SK-N-SH (cell line): ENCODE results near the gene CEP131. TPM values are rescaled to one million over a fixed set of nuclear protein-coding genes. Genes with fewer than 3 reads are reported as not detected.

Experiments used
- CTCF ChIA-PET: fragments of 300-600, 350-600 bp; formaldehyde crosslinking; extraction: SDS; loops from one replicate; lab custom pipeline; 2021; lab: Yijun Ruan, JAX
- POLR2A ChIA-PET: fragments of 350-600 bp; sonication (Branson Sonifier 250); formaldehyde crosslinking; extraction: SDS; loops from one replicate; lab custom pipeline; 2020; ENCODE audit warnings: antibody characterized with exemption, inconsistent platforms; lab: Yijun Ruan, JAX
- DNase-seq: peaks from one replicate; pipeline ENCODE4 v3.0.0; 2012
- H2AFZ ChIP-seq: fragments of 200-600 bp; sonication (generic); 2 replicates; pipeline ENCODE4 v1.8.1; 2016; ENCODE audit warnings: antibody characterized with exemption, mild to moderate bottlenecking, low read depth
- H3F3A ChIP-seq: fragments of 200-600 bp; sonication (generic); replicated peaks from 2 replicates; pipeline ENCODE3; 2016; ENCODE audit warnings: antibody characterized with exemption, mild to moderate bottlenecking; ENCODE audit not compliant: insufficient read depth
- H3K27ac ChIP-seq, 2 experiments: fragments of 200-500 bp in 1 of 2; fragments of 200-600 bp in 1 of 2; sonication (Bioruptor generic) in 1 of 2; sonication (generic), shearing (Covaris generic) in 1 of 2; 2 replicates each; pipeline versions ENCODE4 v1.5.1 to v1.6.1; 2014 to 2016; ENCODE audit warnings: low read depth in 2 of 2, inconsistent platforms in 1 of 2, low read length in 1 of 2, mild to moderate bottlenecking in 1 of 2, mixed read lengths in 1 of 2
- H3K27me3 ChIP-seq: fragments of 200-600 bp; sonication (generic), shearing (Covaris generic); 2 replicates; pipeline ENCODE4 v1.6.1; 2016; ENCODE audit warnings: mixed run types; ENCODE audit not compliant: insufficient read depth
- H3K36me3 ChIP-seq, 2 experiments: fragments of 200-500 bp in 1 of 2; fragments of 200-600 bp in 1 of 2; sonication (Bioruptor generic) in 1 of 2; sonication (generic) in 1 of 2; replicated peaks in 1 of 2; 2 replicates each; pipeline versions ENCODE3 to v1.5.1; 2014 to 2016; ENCODE audit warnings: low read length in 1 of 2, mild to moderate bottlenecking in 1 of 2; ENCODE audit not compliant: insufficient read depth in 2 of 2, control insufficient read depth in 1 of 2
- H3K4me1 ChIP-seq, 2 experiments: fragments of 200-500 bp in 1 of 2; fragments of 200-600 bp in 1 of 2; sonication (Bioruptor generic) in 1 of 2; sonication (generic), shearing (Covaris generic) in 1 of 2; 2 replicates each; pipeline versions ENCODE4 v1.5.1 to v1.6.1; 2014 to 2016; ENCODE audit warnings: low read depth in 1 of 2, low read length in 1 of 2, mixed run types in 1 of 2; ENCODE audit not compliant: insufficient read depth in 2 of 2, control insufficient read depth in 1 of 2
- H3K4me2 ChIP-seq: fragments of 200-600 bp; sonication (generic), shearing (Covaris generic); 2 replicates; pipeline ENCODE4 v1.6.1; 2017; ENCODE audit warnings: mixed run types
- H3K4me3 ChIP-seq, 2 experiments: fragments of 200-500 bp in 1 of 2; fragments of 200-600 bp in 1 of 2; sonication (Bioruptor generic) in 1 of 2; sonication (generic), shearing (Covaris generic) in 1 of 2; 2 replicates each; pipeline versions ENCODE4 v1.5.1 to v1.8.1; 2014 to 2016; ENCODE audit warnings: low read depth in 2 of 2, inconsistent platforms in 1 of 2, low read length in 1 of 2, mild to moderate bottlenecking in 1 of 2, mixed read lengths in 1 of 2, moderate library complexity in 1 of 2
- H3K79me2 ChIP-seq: fragments of 200-600 bp; sonication (generic); 2 replicates; pipeline ENCODE4 v1.8.1; 2017; ENCODE audit warnings: mild to moderate bottlenecking; ENCODE audit not compliant: insufficient read depth
- H3K9ac ChIP-seq: fragments of 200-600 bp; sonication (generic); 2 replicates; pipeline ENCODE4 v1.6.1; 2017; ENCODE audit warnings: mixed run types
- H3K9me2 ChIP-seq: fragments of 200-600 bp; sonication (generic); 2 replicates; pipeline ENCODE4 v1.6.1; 2017; ENCODE audit warnings: mixed run types
- H3K9me3 ChIP-seq: fragments of 200-600 bp; sonication (generic); 2 replicates; pipeline ENCODE4 v1.6.1; 2017; ENCODE audit warnings: mixed run types, mild to moderate bottlenecking, moderate library complexity
- H4K20me1 ChIP-seq: fragments of 200-600 bp; sonication (generic); 2 replicates; pipeline ENCODE4 v1.6.1; 2017; ENCODE audit warnings: mild to moderate bottlenecking, mixed run types; ENCODE audit not compliant: insufficient read depth
- CHD2 ChIP-seq: fragments of 150-350 bp; IDR thresholded peaks from 2 replicates; pipeline ENCODE4 v1.6.1; 2018; ENCODE audit warnings: low read length; ENCODE audit not compliant: partially characterized antibody
- EP300 ChIP-seq, 2 experiments: IDR thresholded peaks; 2 replicates each; pipeline versions ENCODE4 v1.4.0 to v1.6.1; 2012; ENCODE audit warnings: borderline replicate concordance in 1 of 2, low read depth in 1 of 2, low read length in 1 of 2
- EZH2phosphoT487 ChIP-seq: fragments of 200-600 bp; sonication (generic); IDR thresholded peaks from 2 replicates; pipeline ENCODE4 v1.6.1; 2017; ENCODE audit warnings: low read depth, mixed run types, mild to moderate bottlenecking, antibody characterized with exemption, moderate library complexity, borderline replicate concordance
- FOSL2 ChIP-seq: IDR thresholded peaks from 2 replicates; pipeline ENCODE4 v1.4.0; 2012; ENCODE audit warnings: low read depth, mild to moderate bottlenecking, moderate library complexity, borderline replicate concordance
- FOXJ3 ChIP-seq: sonication (generic); formaldehyde crosslinking; IDR thresholded peaks from 2 replicates; pipeline ENCODE4 v1.5.1; 2020; ENCODE audit warnings: mild to moderate bottlenecking, missing genetic modification reagents
- FOXM1 ChIP-seq: IDR thresholded peaks from 2 replicates; pipeline ENCODE4 v1.4.0; 2012; ENCODE audit warnings: low read depth, mild to moderate bottlenecking
- GABPA ChIP-seq: IDR thresholded peaks from 2 replicates; pipeline ENCODE4 v1.4.0; 2012; ENCODE audit warnings: low read depth, mild to moderate bottlenecking
- MXI1 ChIP-seq: IDR thresholded peaks from 2 replicates; pipeline ENCODE4 v1.6.1; 2012; ENCODE audit warnings: mild to moderate bottlenecking, low read depth, low read length, improper control_type of control experiment
- RAD21 ChIP-seq: IDR thresholded peaks from 2 replicates; pipeline ENCODE4 v1.6.1; 2012; ENCODE audit warnings: mild to moderate bottlenecking, low read length
- RCOR1 ChIP-seq: fragments of 150-350 bp; IDR thresholded peaks from 2 replicates; pipeline ENCODE4 v1.6.1; 2017; ENCODE audit warnings: antibody characterized with exemption, low read length
- RXRA ChIP-seq: IDR thresholded peaks from 2 replicates; pipeline ENCODE4 v1.4.0; 2012; ENCODE audit warnings: low read depth, mild to moderate bottlenecking, borderline replicate concordance
- TCF12 ChIP-seq: IDR thresholded peaks from 2 replicates; pipeline ENCODE4 v1.4.0; 2012
- TEAD4 ChIP-seq: IDR thresholded peaks from 2 replicates; pipeline ENCODE4 v1.4.0; 2012; ENCODE audit warnings: mild to moderate bottlenecking, borderline replicate concordance; ENCODE audit not compliant: insufficient read depth
- YY1 ChIP-seq: IDR thresholded peaks from 2 replicates; pipeline ENCODE4 v1.4.0; 2012; ENCODE audit warnings: low read depth, mild to moderate bottlenecking
- WGBS: methylation state at CpG from one replicate; pipeline ENCODE4 v1.1.6; 2017; ENCODE audit warnings: low lambda C conversion rate; 5-methylcytosine and 5-hydroxymethylcytosine counted together
- polyA plus RNA-seq, 3 experiments: library from polyadenylated mRNA; depleted of rRNA; stranded (reverse); fragments of >200 nt; gene quantifications; 2 replicates each; pipeline ENCODE4 v1.2.3, GENCODE V29; 2012
- TF ChIP-seq, protein P1 (sequence below): fragments of 200-600 bp; sonication (generic); IDR thresholded peaks from 2 replicates; pipeline ENCODE4 v1.6.1; 2017; ENCODE audit warnings: antibody characterized with exemption, mild to moderate bottlenecking, moderate library complexity
- TF ChIP-seq, protein P2 (sequence below): fragments of 150-350 bp; IDR thresholded peaks from 2 replicates; pipeline ENCODE4 v1.6.1; 2017; ENCODE audit warnings: antibody characterized with exemption, low read length, low read depth, borderline replicate concordance
- TF ChIP-seq, protein P3 (sequence below): IDR thresholded peaks from 2 replicates; pipeline ENCODE4 v1.4.0; 2012; ENCODE audit warnings: low read depth, borderline replicate concordance
- TF ChIP-seq, protein P4 (sequence below): IDR thresholded peaks from 2 replicates; pipeline ENCODE4 v1.4.0; 2012; ENCODE audit warnings: low read depth
- TF ChIP-seq, protein P5 (sequence below): IDR thresholded peaks from 2 replicates; pipeline ENCODE4 v1.6.1; 2012; ENCODE audit warnings: mild to moderate bottlenecking, low read depth, low read length, moderate library complexity

Gene CEP131
- polyA plus RNA-seq, 1 of the 3 experiments (the other 2 are of a cell fraction) = 34.8 TPM

DNA sequence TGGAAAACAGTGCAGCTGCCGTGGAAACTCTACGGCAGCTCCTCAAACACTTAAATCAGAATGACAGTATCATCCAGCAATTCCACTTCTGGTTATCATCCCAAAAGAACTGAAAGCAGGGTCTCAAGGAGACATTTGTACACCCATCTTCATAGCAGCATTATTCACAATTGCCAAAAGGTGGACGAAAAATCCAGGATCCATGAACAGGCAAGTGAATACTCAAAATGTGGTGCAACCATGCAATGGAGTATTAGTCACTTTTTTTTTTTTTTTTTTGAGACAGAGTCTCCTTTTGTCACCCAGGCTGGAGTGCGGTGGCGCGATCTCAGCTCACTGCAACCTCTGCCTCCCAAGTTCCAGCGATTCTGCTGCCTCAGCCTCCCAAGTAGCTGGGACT, 46.1 kb downstream of the CEP131 start:
- H3K9me2 ChIP-seq = no peaks in the 10 kb centered on the region
- ChIA-PET POLR2A (no interaction called here), CTCF (interaction anchor here (1.4 to 3.2 kb wide), 3 partner anchors 24 to 35 kb away, joined by 3 to 11 read pairs (median 5); no protein-coding TSS in a partner anchor)
- TF ChIP-seq EZH2phosphoT487 = no peak
- TF ChIP-seq, protein P1, sequence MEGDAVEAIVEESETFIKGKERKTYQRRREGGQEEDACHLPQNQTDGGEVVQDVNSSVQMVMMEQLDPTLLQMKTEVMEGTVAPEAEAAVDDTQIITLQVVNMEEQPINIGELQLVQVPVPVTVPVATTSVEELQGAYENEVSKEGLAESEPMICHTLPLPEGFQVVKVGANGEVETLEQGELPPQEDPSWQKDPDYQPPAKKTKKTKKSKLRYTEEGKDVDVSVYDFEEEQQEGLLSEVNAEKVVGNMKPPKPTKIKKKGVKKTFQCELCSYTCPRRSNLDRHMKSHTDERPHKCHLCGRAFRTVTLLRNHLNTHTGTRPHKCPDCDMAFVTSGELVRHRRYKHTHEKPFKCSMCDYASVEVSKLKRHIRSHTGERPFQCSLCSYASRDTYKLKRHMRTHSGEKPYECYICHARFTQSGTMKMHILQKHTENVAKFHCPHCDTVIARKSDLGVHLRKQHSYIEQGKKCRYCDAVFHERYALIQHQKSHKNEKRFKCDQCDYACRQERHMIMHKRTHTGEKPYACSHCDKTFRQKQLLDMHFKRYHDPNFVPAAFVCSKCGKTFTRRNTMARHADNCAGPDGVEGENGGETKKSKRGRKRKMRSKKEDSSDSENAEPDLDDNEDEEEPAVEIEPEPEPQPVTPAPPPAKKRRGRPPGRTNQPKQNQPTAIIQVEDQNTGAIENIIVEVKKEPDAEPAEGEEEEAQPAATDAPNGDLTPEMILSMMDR = peak; percentile 39
- H3K9me3 ChIP-seq = 0 out of 2 replicates have a peak, but pooled peaks cover 7% of the 10 kb centered on the region
- no peak for DNase-seq
- no peaks in the 10 kb centered on the region for H3K27me3 ChIP-seq
- H3F3A ChIP-seq = peaks cover 3% of the 10 kb centered on the region
- no peak overlapping the region for H3K4me2 ChIP-seq
- peaks cover 0 to 6% of the 10 kb centered on the region in 2 experiments; a peak in 1 of 4 replicates for H3K4me1 ChIP-seq
- H2AFZ ChIP-seq = no peak overlapping the region
- no peak overlapping the region for H3K9ac ChIP-seq
- no peaks in the 10 kb centered on the region for H3K36me3 ChIP-seq
- H3K4me3 ChIP-seq = no peak overlapping the region
- no peaks in the 10 kb centered on the region for H3K79me2 ChIP-seq
- WGBS = 91% methylated on average over 7 of the region's 7 CpGs
- H4K20me1 ChIP-seq = no peaks in the 10 kb centered on the region
- no peak overlapping the region for H3K27ac ChIP-seq

DNA sequence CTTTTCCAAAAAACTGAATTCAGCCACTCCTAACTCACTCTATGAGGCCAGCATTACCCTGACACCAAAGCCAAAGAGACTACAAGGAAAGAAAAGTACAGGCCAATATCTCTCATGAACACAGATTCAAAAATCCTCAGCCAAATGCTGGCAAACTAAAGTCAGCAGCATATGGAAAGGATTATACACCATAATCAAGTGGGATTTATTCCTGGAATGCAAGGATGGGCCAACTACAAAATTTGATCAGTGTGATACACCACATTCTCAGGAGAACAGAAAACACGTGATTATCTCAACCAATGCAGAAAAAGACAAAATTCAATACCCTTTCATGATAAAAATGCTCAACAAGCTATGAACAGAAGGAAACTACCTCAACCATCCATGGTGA, 49.0 kb downstream of the CEP131 start:
- Histone ChIP-seq H3K27ac (no peak overlapping the region), H3K9me2 (no peaks in the 10 kb centered on the region), H3K4me2 (no peak overlapping the region), H3K4me3 (no peak overlapping the region), H4K20me1 (no peaks in the 10 kb centered on the region), H3F3A (peaks cover 3% of the 10 kb centered on the region), H3K27me3 (no peaks in the 10 kb centered on the region), H2AFZ (no peak overlapping the region), H3K36me3 (no peaks in the 10 kb centered on the region), H3K9me3 (0 out of 2 replicates have a peak, but pooled peaks cover 7% of the 10 kb centered on the region), H3K9ac (no peak overlapping the region), H3K79me2 (no peaks in the 10 kb centered on the region), H3K4me1 (no peaks in the 10 kb centered on the region; a peak in 1 of 4 replicates)
- ChIA-PET CTCF (interaction anchor here (1.2 kb wide), 1 partner anchor 20 kb away, joined by 3 read pairs; no protein-coding TSS in a partner anchor), POLR2A (no interaction called here)
- DNase-seq = no peak
- WGBS = 53% methylated on average over 1 of the region's 1 CpG
- no peak for TF ChIP-seq FOXM1
- no peak for TF ChIP-seq YY1
- TF ChIP-seq GABPA = no peak
- no peak for TF ChIP-seq CHD2
- TF ChIP-seq, protein P2, sequence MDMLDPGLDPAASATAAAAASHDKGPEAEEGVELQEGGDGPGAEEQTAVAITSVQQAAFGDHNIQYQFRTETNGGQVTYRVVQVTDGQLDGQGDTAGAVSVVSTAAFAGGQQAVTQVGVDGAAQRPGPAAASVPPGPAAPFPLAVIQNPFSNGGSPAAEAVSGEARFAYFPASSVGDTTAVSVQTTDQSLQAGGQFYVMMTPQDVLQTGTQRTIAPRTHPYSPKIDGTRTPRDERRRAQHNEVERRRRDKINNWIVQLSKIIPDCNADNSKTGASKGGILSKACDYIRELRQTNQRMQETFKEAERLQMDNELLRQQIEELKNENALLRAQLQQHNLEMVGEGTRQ = no peak
- TF ChIP-seq, protein P3, sequence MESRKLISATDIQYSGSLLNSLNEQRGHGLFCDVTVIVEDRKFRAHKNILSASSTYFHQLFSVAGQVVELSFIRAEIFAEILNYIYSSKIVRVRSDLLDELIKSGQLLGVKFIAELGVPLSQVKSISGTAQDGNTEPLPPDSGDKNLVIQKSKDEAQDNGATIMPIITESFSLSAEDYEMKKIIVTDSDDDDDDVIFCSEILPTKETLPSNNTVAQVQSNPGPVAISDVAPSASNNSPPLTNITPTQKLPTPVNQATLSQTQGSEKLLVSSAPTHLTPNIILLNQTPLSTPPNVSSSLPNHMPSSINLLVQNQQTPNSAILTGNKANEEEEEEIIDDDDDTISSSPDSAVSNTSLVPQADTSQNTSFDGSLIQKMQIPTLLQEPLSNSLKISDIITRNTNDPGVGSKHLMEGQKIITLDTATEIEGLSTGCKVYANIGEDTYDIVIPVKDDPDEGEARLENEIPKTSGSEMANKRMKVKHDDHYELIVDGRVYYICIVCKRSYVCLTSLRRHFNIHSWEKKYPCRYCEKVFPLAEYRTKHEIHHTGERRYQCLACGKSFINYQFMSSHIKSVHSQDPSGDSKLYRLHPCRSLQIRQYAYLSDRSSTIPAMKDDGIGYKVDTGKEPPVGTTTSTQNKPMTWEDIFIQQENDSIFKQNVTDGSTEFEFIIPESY = no peak
- TF ChIP-seq FOXJ3 = no peak
- TF ChIP-seq RCOR1 = no peak
- TF ChIP-seq RAD21 = no peak
- TF ChIP-seq, protein P4, sequence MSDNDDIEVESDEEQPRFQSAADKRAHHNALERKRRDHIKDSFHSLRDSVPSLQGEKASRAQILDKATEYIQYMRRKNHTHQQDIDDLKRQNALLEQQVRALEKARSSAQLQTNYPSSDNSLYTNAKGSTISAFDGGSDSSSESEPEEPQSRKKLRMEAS = no peak
- no peak for TF ChIP-seq EP300 (IDR thresholded peaks at IDR 0.05; ENCODE audit: borderline replicate concordance in 1 of 2, low read depth in 1 of 2, low read length in 1 of 2)
- TF ChIP-seq MXI1 = no peak
- no peak for TF ChIP-seq EZH2phosphoT487
- TF ChIP-seq TCF12 = no peak
- TF ChIP-seq TEAD4 = no peak
- no peak for TF ChIP-seq RXRA
- TF ChIP-seq, protein P5, sequence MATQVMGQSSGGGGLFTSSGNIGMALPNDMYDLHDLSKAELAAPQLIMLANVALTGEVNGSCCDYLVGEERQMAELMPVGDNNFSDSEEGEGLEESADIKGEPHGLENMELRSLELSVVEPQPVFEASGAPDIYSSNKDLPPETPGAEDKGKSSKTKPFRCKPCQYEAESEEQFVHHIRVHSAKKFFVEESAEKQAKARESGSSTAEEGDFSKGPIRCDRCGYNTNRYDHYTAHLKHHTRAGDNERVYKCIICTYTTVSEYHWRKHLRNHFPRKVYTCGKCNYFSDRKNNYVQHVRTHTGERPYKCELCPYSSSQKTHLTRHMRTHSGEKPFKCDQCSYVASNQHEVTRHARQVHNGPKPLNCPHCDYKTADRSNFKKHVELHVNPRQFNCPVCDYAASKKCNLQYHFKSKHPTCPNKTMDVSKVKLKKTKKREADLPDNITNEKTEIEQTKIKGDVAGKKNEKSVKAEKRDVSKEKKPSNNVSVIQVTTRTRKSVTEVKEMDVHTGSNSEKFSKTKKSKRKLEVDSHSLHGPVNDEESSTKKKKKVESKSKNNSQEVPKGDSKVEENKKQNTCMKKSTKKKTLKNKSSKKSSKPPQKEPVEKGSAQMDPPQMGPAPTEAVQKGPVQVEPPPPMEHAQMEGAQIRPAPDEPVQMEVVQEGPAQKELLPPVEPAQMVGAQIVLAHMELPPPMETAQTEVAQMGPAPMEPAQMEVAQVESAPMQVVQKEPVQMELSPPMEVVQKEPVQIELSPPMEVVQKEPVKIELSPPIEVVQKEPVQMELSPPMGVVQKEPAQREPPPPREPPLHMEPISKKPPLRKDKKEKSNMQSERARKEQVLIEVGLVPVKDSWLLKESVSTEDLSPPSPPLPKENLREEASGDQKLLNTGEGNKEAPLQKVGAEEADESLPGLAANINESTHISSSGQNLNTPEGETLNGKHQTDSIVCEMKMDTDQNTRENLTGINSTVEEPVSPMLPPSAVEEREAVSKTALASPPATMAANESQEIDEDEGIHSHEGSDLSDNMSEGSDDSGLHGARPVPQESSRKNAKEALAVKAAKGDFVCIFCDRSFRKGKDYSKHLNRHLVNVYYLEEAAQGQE = no peak
- no peak for TF ChIP-seq FOSL2
